Spinal cord (tissue), 10 donors: ENCODE measurements around the gene TMEM61. TPM values are rescaled to one million over a fixed set of nuclear protein-coding genes. Genes with fewer than 3 reads are reported as not detected.

Source experiments
- DNase-seq, 6 donors: peaks; one replicate each; pipeline versions ENCODE4 v3.0.0 to v3.0.0-alpha.2; 2013 to 2015; ENCODE audit warnings: low spot score in 6 of 6, low read depth in 4 of 6
- H3K27ac ChIP-seq: one replicate; pipeline ENCODE4 v1.5.1; 2013; ENCODE audit warnings: low read depth, low read length, control low read depth
- H3K27me3 ChIP-seq: one replicate; pipeline ENCODE4 v1.6.1; 2013; ENCODE audit warnings: low read length; ENCODE audit not compliant: control insufficient read depth, insufficient read depth
- H3K36me3 ChIP-seq: one replicate; pipeline ENCODE4 v1.6.1; 2013; ENCODE audit warnings: low read length; ENCODE audit not compliant: control insufficient read depth, insufficient read depth
- H3K4me1 ChIP-seq: one replicate; pipeline ENCODE4 v1.6.1; 2013; ENCODE audit warnings: low read length; ENCODE audit not compliant: control insufficient read depth, insufficient read depth
- H3K4me3 ChIP-seq: one replicate; pipeline ENCODE4 v1.5.1; 2013; ENCODE audit warnings: low read depth, low read length, control low read depth
- H3K9me3 ChIP-seq: one replicate; pipeline ENCODE4 v1.6.1; 2013; ENCODE audit warnings: low read length; ENCODE audit not compliant: control insufficient read depth, insufficient read depth
- WGBS: methylation state at CpG from one replicate; pipeline ENCODE4 v1.1.5; 2013; ENCODE audit warnings: missing lambda C conversion rate; ENCODE audit not compliant: insufficient coverage; 5-methylcytosine and 5-hydroxymethylcytosine counted together
- polyA plus RNA-seq, 2 donors: library from polyadenylated mRNA; unstranded; fragments of 120-200 nt; gene quantifications; one replicate each; pipeline ENCODE4 v1.2.1, GENCODE V29; 2013; ENCODE audit not compliant: insufficient read length in 2 of 2
- total RNA-seq, 2 donors: library from RNA; depleted of rRNA in 1 of 2; stranded (reverse); fragments of 120-200 nt in 1 of 2; fragments of >200 nt in 1 of 2; gene quantifications; one replicate each; pipeline versions ENCODE4 v1.2.3 to v1.2.4, GENCODE V29; 2013 to 2014
- donor health status: healthy.

Gene TMEM61
- total and polyA plus RNA-seq, 4 donors, result 0.39 to 1.3 (median 0.88) TPM

- peaks cover 5% of the 10 kb centered on the region for H3K4me1 ChIP-seq
- peak in 5 of 6 donors; percentile 39 to 86 (median 48) for DNase-seq
- no peak overlapping the region for H3K4me3 ChIP-seq
- H3K27me3 ChIP-seq, result no peaks in the 10 kb centered on the region
- no peak overlapping the region for H3K27ac ChIP-seq
- 38% methylated on average over 7 of the region's 9 CpGs for WGBS
- no peaks in the 10 kb centered on the region for H3K9me3 ChIP-seq
- no peaks in the 10 kb centered on the region for H3K36me3 ChIP-seq
Observed at GRCh38 chr1:54944610-54945392, 35.6 kb upstream of the TMEM61 start.

GRCh38 chr1:54945393-54945936 is 35.0 kb upstream of the TMEM61 start:
- no peaks in the 10 kb centered on the region for H3K9me3 ChIP-seq
- 71% methylated on average over 5 of the region's 6 CpGs for WGBS
- H3K4me1 ChIP-seq, result peaks cover 11% of the 10 kb centered on the region
- no peak overlapping the region for H3K4me3 ChIP-seq
- no peak for DNase-seq
- H3K27me3 ChIP-seq, result no peaks in the 10 kb centered on the region
- no peak overlapping the region for H3K27ac ChIP-seq
- no peaks in the 10 kb centered on the region for H3K36me3 ChIP-seq

GRCh38 chr1:54947540-54947939 is 32.9 kb upstream of the TMEM61 start:
- 90% methylated on average over 2 of the region's 5 CpGs for WGBS
- no peaks in the 10 kb centered on the region for H3K36me3 ChIP-seq
- no peak for DNase-seq
- H3K9me3 ChIP-seq, result no peaks in the 10 kb centered on the region
- no peak overlapping the region for H3K4me3 ChIP-seq
- H3K27ac ChIP-seq, result no peak overlapping the region
- no peaks in the 10 kb centered on the region for H3K27me3 ChIP-seq
- H3K4me1 ChIP-seq, result peaks cover 19% of the 10 kb centered on the region

- WGBS, result 100% methylated on average over 3 of the region's 4 CpGs
- no peak for DNase-seq
- Histone ChIP-seq H3K36me3 (no peaks in the 10 kb centered on the region), H3K27ac (no peak overlapping the region), H3K4me3 (no peak overlapping the region), H3K27me3 (no peaks in the 10 kb centered on the region), H3K9me3 (no peaks in the 10 kb centered on the region), H3K4me1 (peaks cover 19% of the 10 kb centered on the region)
Observed at GRCh38 chr1:54949053-54949452, 31.4 kb upstream of the TMEM61 start.

GRCh38 chr1:54950006-54950368 is 30.4 kb upstream of the TMEM61 start:
- 38% methylated on average over 3 of the region's 6 CpGs for WGBS
- H3K27ac ChIP-seq, result peak overlapping the region; percentile 82
- no peaks in the 10 kb centered on the region for H3K36me3 ChIP-seq
- no peak overlapping the region for H3K4me3 ChIP-seq
- no peaks in the 10 kb centered on the region for H3K9me3 ChIP-seq
- peaks cover 19% of the 10 kb centered on the region for H3K4me1 ChIP-seq
- peak in 1 of 6 donors; percentile 28 for DNase-seq
- H3K27me3 ChIP-seq, result no peaks in the 10 kb centered on the region

GRCh38 chr1:54950369-54951163 is 29.9 kb upstream of the TMEM61 start:
- peak; percentile 80 to 96 (median 88) for DNase-seq
- Histone ChIP-seq H3K4me1 (peaks cover 14% of the 10 kb centered on the region), H3K27me3 (no peaks in the 10 kb centered on the region), H3K9me3 (no peaks in the 10 kb centered on the region), H3K36me3 (no peaks in the 10 kb centered on the region), H3K4me3 (no peak overlapping the region), H3K27ac (peak overlapping the region; percentile 82)
- 14% methylated on average over 23 of the region's 27 CpGs for WGBS

GRCh38 chr1:54951810-54952226 is 28.6 kb upstream of the TMEM61 start:
- Histone ChIP-seq H3K4me3 (no peak overlapping the region), H3K4me1 (peaks cover 14% of the 10 kb centered on the region), H3K27ac (no peak overlapping the region), H3K9me3 (no peaks in the 10 kb centered on the region), H3K27me3 (no peaks in the 10 kb centered on the region), H3K36me3 (no peaks in the 10 kb centered on the region)
- WGBS, result 93% methylated on average over 3 of the region's 4 CpGs
- no peak for DNase-seq

- no peak overlapping the region for H3K4me3 ChIP-seq
- no peaks in the 10 kb centered on the region for H3K36me3 ChIP-seq
- H3K27me3 ChIP-seq, result no peaks in the 10 kb centered on the region
- no peaks in the 10 kb centered on the region for H3K9me3 ChIP-seq
- WGBS, result 92% methylated on average over 3 of the region's 4 CpGs
- no peak for DNase-seq
- H3K27ac ChIP-seq, result no peak overlapping the region
- H3K4me1 ChIP-seq, result peaks cover 14% of the 10 kb centered on the region
Observed at GRCh38 chr1:54952950-54953718, 27.3 kb upstream of the TMEM61 start.

- Histone ChIP-seq H3K4me1 (peaks cover 14% of the 10 kb centered on the region), H3K9me3 (no peaks in the 10 kb centered on the region), H3K4me3 (no peak overlapping the region), H3K27me3 (no peaks in the 10 kb centered on the region), H3K27ac (no peak overlapping the region), H3K36me3 (no peaks in the 10 kb centered on the region)
- 100% methylated on average over 1 of the region's 3 CpGs for WGBS
- no peak for DNase-seq
Observed at GRCh38 chr1:54953846-54954245, 26.6 kb upstream of the TMEM61 start.
